ENCODE measurements around the gene PVALB. TPM values are rescaled to one million over a fixed set of nuclear protein-coding genes. Genes with fewer than 3 reads are reported as not detected.

Gene PVALB
- total RNA-seq, 1 experiment from 2014 or later, result not detected

DNA sequence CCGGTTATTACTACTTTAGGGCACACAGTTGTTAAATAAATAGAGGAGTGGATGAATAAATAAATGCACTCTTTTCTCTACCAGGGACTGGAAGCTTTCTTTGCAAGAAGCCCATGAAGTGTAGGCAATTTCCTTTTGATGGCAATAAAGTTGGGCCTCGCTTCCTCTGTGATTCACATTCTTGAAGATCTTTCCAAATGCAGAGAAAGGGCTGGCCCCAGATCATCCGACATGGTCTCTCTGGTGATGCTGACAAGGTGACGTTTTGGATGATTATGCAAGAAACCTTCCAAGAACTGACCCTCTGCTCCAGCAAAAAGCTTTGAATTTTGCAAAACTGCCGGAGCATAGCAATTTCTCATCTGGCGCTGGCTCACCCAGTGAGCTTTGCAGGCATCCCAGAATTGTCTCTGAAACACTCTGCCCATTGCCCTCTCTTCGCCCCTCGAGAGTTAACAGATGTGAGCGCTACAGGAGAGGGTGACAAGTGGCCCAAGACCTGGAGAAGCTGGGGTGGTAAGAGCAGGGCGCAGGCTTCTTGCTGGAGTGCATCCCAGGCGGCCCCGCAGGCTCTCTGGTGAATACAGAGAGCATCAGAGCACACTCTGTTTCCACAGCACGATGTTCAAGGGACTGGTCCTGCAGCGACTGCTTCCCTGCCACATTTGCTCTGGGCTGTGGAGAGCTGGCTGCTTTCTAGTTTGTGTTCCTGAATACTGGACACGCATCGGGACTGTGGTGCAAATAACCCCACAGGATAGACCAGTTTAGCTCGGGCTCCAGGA is 29.4 kb downstream of the PVALB start:
- POLR2A ChIA-PET, result no interaction called here
- Histone ChIP-seq H4K20me1 (ENCODE audit: insufficient read depth) (no peaks in the 10 kb centered on the region), H2AFZ (ENCODE audit: low read depth, low read length, poor library complexity, severe bottlenecking) (no peak overlapping the region), H3K27me3 (ENCODE audit: insufficient read depth, low read length) (peaks cover 3% of the 10 kb centered on the region; the same call in 1 of the 2 replicates), H3K36me3 (ENCODE audit: control insufficient read depth in 1 of 2, insufficient read depth in 2 of 2, low read length in 2 of 2) (no peaks in the 10 kb centered on the region), H3K9me3 (ENCODE audit: control insufficient read depth in 1 of 2, insufficient read depth in 1 of 2, low read depth in 1 of 2, low read length in 2 of 2) (no peaks in the 10 kb centered on the region), H3K4me2 (ENCODE audit: low read length) (no peak overlapping the region), H3K4me1 (ENCODE audit: control insufficient read depth in 1 of 2, insufficient read depth in 2 of 2, low read length in 2 of 2) (no peaks in the 10 kb centered on the region; a peak in 1 of 4 replicates), H3K79me2 (ENCODE audit: insufficient read depth, low read length) (no peaks in the 10 kb centered on the region), H3K9me2 (ENCODE audit: insufficient read depth) (no peaks in the 10 kb centered on the region), H3K27ac (ENCODE audit: low read depth, low read length) (no peak overlapping the region), H3K4me3 (replicated peaks in 1 of 2; ENCODE audit: low read depth in 1 of 2, low read length in 2 of 2) (no peak overlapping the region), H3K9ac (ENCODE audit: low read length) (no peak overlapping the region)
- ATAC-seq (no peak), DNase-seq (ENCODE audit: low read depth, low spot score) (no peak)
- CTCF ChIA-PET, result no interaction called here
- BruUV-seq (replicated peaks), result no TSS peak
- RAD21 ChIA-PET (ENCODE audit: low non-redundant PET in 1 of 2, low total read pairs in 2 of 2, uncharacterized antibody in 2 of 2, unreplicated experiment in 2 of 2), result no interaction called here
- no peak for TF ChIP-seq ZNF274 (IDR thresholded peaks at IDR 0.05; ENCODE audit: low read depth, low read length)
- no peak for TF ChIP-seq RAD21 (IDR thresholded peaks at IDR 0.05; ENCODE audit: low read depth)
- TF ChIP-seq, protein P1, sequence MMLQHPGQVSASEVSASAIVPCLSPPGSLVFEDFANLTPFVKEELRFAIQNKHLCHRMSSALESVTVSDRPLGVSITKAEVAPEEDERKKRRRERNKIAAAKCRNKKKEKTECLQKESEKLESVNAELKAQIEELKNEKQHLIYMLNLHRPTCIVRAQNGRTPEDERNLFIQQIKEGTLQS (IDR thresholded peaks at IDR 0.05), result no peak
- no peak for TF ChIP-seq POLR2A (IDR thresholded peaks at IDR 0.05; ENCODE audit: borderline replicate concordance, extremely low read depth, insufficient read depth, insufficient read length)
- no peak for TF ChIP-seq ZFX (IDR thresholded peaks at IDR 0.05)
- no peak for TF ChIP-seq POLR2AphosphoS5 (IDR thresholded peaks at IDR 0.05; ENCODE audit: low read depth, low read length)
- no peak for TF ChIP-seq JUND (IDR thresholded peaks at IDR 0.05)
- no peak for TF ChIP-seq EGR1 (IDR thresholded peaks at IDR 0.05; ENCODE audit: low read depth)
- no peak for TF ChIP-seq YY1 (IDR thresholded peaks at IDR 0.05; ENCODE audit: extremely low read depth, insufficient replicate concordance, low read depth, low read length)
- no peak for TF ChIP-seq ELF1 (IDR thresholded peaks at IDR 0.05; ENCODE audit: borderline replicate concordance, low read depth)
- TF ChIP-seq, protein P2, sequence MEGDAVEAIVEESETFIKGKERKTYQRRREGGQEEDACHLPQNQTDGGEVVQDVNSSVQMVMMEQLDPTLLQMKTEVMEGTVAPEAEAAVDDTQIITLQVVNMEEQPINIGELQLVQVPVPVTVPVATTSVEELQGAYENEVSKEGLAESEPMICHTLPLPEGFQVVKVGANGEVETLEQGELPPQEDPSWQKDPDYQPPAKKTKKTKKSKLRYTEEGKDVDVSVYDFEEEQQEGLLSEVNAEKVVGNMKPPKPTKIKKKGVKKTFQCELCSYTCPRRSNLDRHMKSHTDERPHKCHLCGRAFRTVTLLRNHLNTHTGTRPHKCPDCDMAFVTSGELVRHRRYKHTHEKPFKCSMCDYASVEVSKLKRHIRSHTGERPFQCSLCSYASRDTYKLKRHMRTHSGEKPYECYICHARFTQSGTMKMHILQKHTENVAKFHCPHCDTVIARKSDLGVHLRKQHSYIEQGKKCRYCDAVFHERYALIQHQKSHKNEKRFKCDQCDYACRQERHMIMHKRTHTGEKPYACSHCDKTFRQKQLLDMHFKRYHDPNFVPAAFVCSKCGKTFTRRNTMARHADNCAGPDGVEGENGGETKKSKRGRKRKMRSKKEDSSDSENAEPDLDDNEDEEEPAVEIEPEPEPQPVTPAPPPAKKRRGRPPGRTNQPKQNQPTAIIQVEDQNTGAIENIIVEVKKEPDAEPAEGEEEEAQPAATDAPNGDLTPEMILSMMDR (IDR thresholded peaks at IDR 0.05 in 2 of 3, conservative IDR thresholded peaks at IDR 0.05 in 1 of 3; ENCODE audit: borderline replicate concordance in 1 of 3, insufficient read depth in 1 of 3, low read depth in 2 of 3, low read length in 2 of 3), result no peak
- TF ChIP-seq, protein P3, sequence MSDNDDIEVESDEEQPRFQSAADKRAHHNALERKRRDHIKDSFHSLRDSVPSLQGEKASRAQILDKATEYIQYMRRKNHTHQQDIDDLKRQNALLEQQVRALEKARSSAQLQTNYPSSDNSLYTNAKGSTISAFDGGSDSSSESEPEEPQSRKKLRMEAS (IDR thresholded peaks at IDR 0.05), result no peak
- TF ChIP-seq TCF7L2 (IDR thresholded peaks at IDR 0.05; ENCODE audit: borderline replicate concordance, extremely low read depth, insufficient read depth, insufficient read length), result no peak
- TF ChIP-seq CBX3 (IDR thresholded peaks at IDR 0.05; ENCODE audit: low read depth), result no peak
- no peak for TF ChIP-seq CEBPB (IDR thresholded peaks at IDR 0.05; ENCODE audit: low read depth)
- intact Hi-C loops (cut with micrococcal nuclease), result no loop called here

All from HCT116 (cell line).